ENCODE data around the gene MYO1C.

DNA sequence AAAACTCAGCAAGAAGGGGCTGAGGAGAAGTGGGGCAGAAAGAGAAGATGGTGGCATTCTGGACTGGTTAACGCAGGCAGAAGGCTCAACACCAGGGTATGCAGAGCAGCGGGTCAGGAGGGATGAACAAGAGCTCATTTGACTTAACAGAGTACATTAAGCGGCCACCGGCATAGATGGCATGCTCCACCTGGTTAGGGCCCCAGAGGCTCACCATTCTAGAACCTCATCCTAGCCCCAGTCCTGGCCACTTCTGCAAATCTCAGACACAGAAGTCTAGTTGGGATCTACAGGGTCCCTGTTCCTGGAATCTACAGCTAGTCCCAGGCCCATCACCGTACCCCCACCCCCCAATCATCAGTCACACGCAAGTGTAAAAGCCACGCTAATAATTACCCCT lies 1.7 kb upstream of the MYO1C start:
- TF ChIP-seq POLR2AphosphoS5 (IDR thresholded peaks at IDR 0.05) = no peak
- TF ChIP-seq CTCF (IDR thresholded peaks at IDR 0.05 in 8 of 11, conservative IDR thresholded peaks at IDR 0.05 in 3 of 11) = no peak

Measured in spleen (tissue), 7 donors.